NCI-H460 (cell line): ENCODE results near the gene C1QA. TPM values are rescaled to one million over a fixed set of nuclear protein-coding genes. Genes with fewer than 3 reads are reported as not detected.
A peak's percentile ranks its signal among the peaks of the same experiment; 100 is the strongest.

Experiments used
- DNase-seq: peaks from one replicate; pipeline ENCODE4 v3.0.0-alpha.2; 2016; ENCODE audit warnings: low read depth; ENCODE audit errors: extremely low read depth
- total RNA-seq: library from RNA; depleted of rRNA; stranded (reverse); fragments of >200 nt; shearing (Covaris generic); gene quantifications from 2 replicates; pipeline ENCODE4 v1.2.3, GENCODE V29; 2014

C1QA gene
- total RNA-seq, 1 experiment from 2014 or later = not detected

GRCh38 chr1:22638476-22639234 lies 2.2 kb downstream of the C1QA start:
- no peak for DNase-seq

- DNase-seq = no peak
These were observed 2.9 kb downstream of the C1QA start for GRCh38 chr1:22639286-22639685.

- DNase-seq = no peak
These were observed 4.8 kb downstream of the C1QA start for GRCh38 chr1:22641247-22641646.

DNA sequence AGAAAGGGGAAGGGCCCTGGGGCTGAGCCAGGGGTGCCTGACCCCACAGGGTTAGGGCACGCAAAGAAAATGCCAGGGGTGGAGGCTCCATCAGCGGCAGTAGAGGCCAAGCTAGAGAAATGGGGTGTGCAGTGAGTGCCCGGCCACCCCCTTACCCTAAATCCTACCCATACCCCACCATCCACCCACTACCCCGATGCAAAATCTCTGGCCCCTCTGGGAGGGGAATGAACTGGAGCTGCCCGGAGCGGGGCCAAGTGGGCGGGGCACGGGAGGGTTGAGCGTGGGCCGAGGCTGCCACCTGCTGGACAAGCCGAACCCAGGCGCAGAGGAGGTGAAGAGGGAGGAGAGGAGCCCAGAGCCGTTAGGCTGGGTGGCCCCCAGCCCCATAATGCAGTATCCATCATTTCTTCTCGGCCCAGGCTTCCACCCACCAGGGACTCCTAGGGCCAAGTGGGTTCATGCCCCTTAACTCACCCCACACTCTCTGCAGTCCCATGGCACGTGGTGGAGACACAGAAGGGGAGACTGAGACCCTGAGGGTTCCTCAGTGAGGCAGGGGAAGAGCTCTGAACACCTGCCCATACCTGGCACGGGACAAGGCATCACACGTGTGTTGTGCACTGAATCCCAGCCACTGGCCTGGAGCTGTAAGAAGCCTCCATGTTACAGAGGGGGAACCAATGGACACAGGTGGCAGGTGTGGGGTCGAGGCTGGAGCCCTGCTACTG lies 5.6 kb downstream of the C1QA start:
- peak; percentile 43 for DNase-seq

GRCh38 chr1:22643381-22643780 lies 7.0 kb downstream of the C1QA start, which contains the start of gene C1QC:
C1QC (plus strand) TSS chr1:22643633; CDS start chr1:22644024, 391 bp downstream.
- DNase-seq = no peak

DNA sequence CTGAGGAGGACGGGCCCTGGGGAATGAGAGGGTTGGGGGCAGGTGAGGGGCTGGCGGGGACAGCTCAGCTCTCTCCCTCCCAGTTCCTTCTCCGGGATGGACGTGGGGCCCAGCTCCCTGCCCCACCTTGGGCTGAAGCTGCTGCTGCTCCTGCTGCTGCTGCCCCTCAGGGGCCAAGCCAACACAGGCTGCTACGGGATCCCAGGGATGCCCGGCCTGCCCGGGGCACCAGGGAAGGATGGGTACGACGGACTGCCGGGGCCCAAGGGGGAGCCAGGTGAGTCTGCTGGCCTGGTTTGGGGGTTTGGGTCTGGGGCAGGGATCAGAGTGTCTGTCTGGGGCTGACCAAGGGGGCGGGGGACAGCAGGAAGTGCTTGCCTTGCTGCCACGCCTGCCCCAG lies 7.5 kb downstream of the C1QA start:
- no peak for DNase-seq

DNA sequence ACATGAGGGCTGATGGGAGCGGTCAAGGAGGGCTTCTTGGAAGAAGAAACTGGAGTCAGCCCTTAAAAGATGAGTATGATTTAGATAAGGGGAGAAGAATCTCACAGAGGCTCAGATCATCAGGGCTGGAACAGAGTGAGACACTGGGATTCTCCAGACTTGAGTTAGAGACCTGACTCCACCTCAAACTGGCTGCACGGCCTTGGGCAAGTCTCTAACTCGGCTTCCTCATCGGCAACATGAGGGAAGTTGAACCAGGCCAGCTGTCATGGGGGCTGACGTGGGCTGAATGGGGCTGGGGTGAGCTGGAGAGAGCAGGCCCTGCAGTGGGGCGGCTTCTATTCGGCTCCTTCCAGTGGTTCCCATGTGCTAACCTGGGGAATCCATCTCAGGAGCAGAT lies 9.5 kb downstream of the C1QA start:
- DNase-seq = no peak

- DNase-seq = no peak
These were observed 10.0 kb downstream of the C1QA start for GRCh38 chr1:22646384-22646783.

- no peak for DNase-seq
These were observed 13.8 kb downstream of the C1QA start for GRCh38 chr1:22650089-22650693.

DNA sequence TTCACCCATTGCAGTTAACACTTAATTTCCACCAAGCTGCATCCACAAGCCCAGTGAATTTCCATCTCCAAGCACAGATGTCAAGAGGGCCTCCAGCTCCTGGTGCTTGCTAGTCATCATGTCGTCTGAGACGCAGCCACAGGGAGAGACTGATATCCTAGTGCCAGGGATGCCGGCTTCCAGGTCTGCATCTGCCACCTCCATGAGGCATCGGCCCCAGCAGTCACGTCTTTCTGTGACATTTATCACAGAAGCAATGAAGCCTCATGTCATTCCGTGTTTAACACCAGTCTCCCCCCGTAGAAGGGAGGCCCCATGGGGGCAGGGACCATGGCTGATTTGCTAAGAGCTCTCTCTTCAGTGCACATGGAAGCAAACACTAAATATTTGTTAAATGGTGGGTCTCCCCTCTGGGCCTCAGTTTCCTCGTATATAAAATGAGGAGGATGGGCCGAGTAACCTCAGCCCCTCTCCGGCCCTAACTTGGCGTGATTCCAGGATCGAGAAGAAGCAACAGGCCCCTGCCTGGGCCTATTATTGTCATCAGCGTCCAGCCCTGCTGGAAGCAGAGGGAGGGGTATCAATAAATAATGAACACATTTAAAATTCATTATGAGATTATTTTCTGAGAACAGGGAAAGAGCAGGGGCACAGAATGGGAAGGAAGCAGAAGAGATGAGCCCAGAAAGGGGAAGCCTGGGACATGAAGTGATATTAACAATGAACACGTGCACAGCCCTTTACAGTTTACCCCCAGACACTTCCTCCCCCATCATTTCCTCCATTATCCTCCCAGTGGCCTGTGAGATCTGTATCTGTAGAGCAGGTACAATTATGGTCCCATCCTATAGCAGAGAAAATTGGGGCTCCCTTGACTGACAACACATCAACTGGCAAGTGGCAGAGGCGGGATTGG lies 15.8 kb downstream of the C1QA start:
- no peak for DNase-seq

DNA sequence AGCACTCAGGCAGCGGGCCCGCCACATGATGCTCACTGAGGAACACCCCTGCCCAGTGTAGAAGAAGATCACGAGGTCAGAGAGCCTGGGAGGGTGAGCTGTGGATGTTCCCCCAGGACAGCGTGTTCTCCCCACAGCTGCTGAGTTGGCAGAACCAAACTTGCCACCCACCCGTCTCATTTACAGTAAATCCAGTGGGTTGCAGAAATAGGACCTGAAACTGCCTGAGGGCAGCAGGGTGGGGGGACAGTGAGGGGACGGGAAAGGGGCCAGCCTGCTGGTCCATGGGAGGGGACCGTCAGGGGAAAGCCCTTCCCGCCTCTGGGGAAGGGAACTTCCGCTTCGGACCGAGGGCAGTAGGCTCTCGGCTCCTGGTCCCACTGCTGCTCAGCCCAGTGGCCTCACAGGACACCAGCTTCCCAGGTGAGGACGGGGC lies 16.5 kb downstream of the C1QA start, which contains the start of gene C1QB:
TSS of gene C1QB (plus strand) at position 356 of the 436 bp plus-strand sequence. CDS start 6,227 bp downstream, outside the sequence.
- no peak for DNase-seq

- no peak for DNase-seq
These were observed 18.3 kb downstream of the C1QA start for GRCh38 chr1:22654692-22655091.

GRCh38 chr1:22658385-22659163 lies 22.1 kb downstream of the C1QA start:
- DNase-seq = no peak

DNA sequence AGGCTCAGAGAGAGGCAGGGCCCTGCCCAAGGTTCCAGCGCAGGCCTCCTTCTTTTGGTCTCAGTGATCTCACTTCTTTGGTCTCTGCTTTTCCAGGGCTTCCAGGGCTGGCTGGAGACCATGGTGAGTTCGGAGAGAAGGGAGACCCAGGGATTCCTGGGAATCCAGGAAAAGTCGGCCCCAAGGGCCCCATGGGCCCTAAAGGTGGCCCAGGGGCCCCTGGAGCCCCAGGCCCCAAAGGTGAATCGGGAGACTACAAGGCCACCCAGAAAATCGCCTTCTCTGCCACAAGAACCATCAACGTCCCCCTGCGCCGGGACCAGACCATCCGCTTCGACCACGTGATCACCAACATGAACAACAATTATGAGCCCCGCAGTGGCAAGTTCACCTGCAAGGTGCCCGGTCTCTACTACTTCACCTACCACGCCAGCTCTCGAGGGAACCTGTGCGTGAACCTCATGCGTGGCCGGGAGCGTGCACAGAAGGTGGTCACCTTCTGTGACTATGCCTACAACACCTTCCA lies 24.4 kb downstream of the C1QA start:
- no peak for DNase-seq

DNA sequence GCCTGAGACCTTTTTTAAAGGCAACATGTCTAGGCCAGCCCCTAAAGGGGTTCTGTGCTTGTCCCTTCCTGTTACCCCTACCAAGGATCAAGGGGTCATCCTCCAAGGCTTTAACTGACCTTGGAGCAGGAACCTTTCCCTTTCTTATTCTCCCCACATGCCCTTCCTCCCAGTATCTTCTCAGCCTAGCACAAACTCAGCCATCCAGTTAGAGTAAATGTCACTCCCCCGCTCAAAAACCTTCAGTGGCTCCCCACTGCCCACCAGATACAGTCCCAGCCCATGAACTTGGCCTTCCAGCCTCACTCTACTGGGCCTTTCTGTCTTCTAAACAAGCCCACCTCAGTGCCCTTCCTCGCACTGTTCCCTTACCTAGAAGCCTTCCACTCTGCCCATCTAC lies 25.5 kb downstream of the C1QA start:
- no peak for DNase-seq

DNA sequence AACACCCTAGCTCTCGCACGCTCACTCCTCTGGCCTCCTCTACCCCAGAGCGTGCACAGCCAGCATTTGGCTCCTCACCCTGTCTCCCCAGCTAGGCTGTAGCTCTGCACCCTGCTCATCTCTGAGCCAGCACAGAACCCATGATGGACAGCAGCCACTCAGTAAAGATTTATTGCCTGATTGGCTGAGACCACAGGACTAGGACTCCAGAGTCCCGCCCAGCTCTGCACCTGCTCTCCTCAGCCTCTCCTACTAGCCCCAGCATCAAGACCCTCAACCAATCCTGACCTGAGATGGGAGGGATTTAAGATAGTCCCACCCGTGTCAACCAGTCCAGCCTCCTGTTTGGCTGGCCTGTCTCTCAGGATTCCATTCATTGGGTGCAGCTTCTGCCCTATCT lies 25.9 kb downstream of the C1QA start:
- DNase-seq = no peak

GRCh38 chr1:22662986-22663408 lies 26.6 kb downstream of the C1QA start:
- no peak for DNase-seq

GRCh38 chr1:22665752-22666151 lies 29.3 kb downstream of the C1QA start:
- DNase-seq = peak; percentile 11

GRCh38 chr1:22666412-22666811 lies 30.0 kb downstream of the C1QA start:
- no peak for DNase-seq
